A673 (cell line): Measurements from ENCODE around the gene C20orf96.

Experiments
- CTCF ChIP-seq: fragments of 300-800, 200-600 bp; sonication (generic); conservative IDR thresholded peaks from 2 replicates; pipeline ENCODE4 v1.5.1; 2017; ENCODE audit warnings: low read depth, mild to moderate bottlenecking, antibody characterized with exemption, low read length, moderate library complexity, mixed read lengths
- EZH2 ChIP-seq: fragments of 200-600 bp; sonication (generic); IDR thresholded peaks from 2 replicates; pipeline ENCODE4 v1.6.1; 2017; ENCODE audit warnings: borderline replicate concordance, low read depth, mild to moderate bottlenecking, mixed read lengths, antibody characterized with exemption, low read length; ENCODE audit not compliant: poor library complexity, severe bottlenecking

- TF ChIP-seq EZH2 (no peak), CTCF (no peak)
Observed at GRCh38 chr20:313402-313801, 22.9 kb upstream of the C20orf96 start.
